Measurements from ENCODE around the gene MNAT1.

MNAT1 gene

GRCh38 chr14:60734465-60735242, at the start of gene MNAT1:
MNAT1 (plus strand) TSS chr14:60734761; CDS start chr14:60734863, 102 bp downstream.
- Histone ChIP-seq H3K4me3 (ENCODE audit: low read depth in 1 of 2, low read length in 2 of 2) (peak within 1 kb of the TSS; percentile 93 to 95), H3K36me3 (ENCODE audit: control insufficient read depth in 1 of 2, insufficient read depth in 2 of 2, low read length in 2 of 2) (no peaks in the 10 kb centered on the region), H3K27ac (ENCODE audit: low read length) (peak within 1 kb of the TSS; percentile 78), H3K27me3 (ENCODE audit: low read depth, low read length) (no peaks in the 10 kb centered on the region), H3K4me1 (ENCODE audit: control insufficient read depth in 1 of 2, insufficient read depth in 2 of 2, low read length in 2 of 2) (peaks cover 6 to 13% of the 10 kb centered on the region in 2 donors), H3K9me3 (ENCODE audit: control insufficient read depth in 1 of 2, low read length in 2 of 2) (no peaks in the 10 kb centered on the region)

- H3K4me3 ChIP-seq (ENCODE audit: low read depth in 1 of 2, low read length in 2 of 2), result no peak overlapping the region
- no peaks in the 10 kb centered on the region for H3K27me3 ChIP-seq (ENCODE audit: low read depth, low read length)
Measured at GRCh38 chr14:60686865-60687264, 47.7 kb upstream of the MNAT1 start.

GRCh38 chr14:60691383-60692113, 43.0 kb upstream of the MNAT1 start:
- H3K4me3 ChIP-seq (ENCODE audit: low read depth in 1 of 2, low read length in 2 of 2), result no peak overlapping the region
- H3K36me3 ChIP-seq (ENCODE audit: control insufficient read depth in 1 of 2, insufficient read depth in 2 of 2, low read length in 2 of 2), result no peaks in the 10 kb centered on the region
- no peaks in the 10 kb centered on the region for H3K9me3 ChIP-seq (ENCODE audit: control insufficient read depth in 1 of 2, low read length in 2 of 2)
- no peak overlapping the region for H3K27ac ChIP-seq (ENCODE audit: low read length)
- no peaks in the 10 kb centered on the region for H3K27me3 ChIP-seq (ENCODE audit: low read depth, low read length)
- no peaks in the 10 kb centered on the region for H3K4me1 ChIP-seq (ENCODE audit: control insufficient read depth in 1 of 2, insufficient read depth in 2 of 2, low read length in 2 of 2)

More at GRCh38 chr14:60686865-60687264, 47.7 kb upstream of the MNAT1 start:
- Histone ChIP-seq H3K27ac (ENCODE audit: low read length) (no peak overlapping the region), H3K36me3 (ENCODE audit: control insufficient read depth in 1 of 2, insufficient read depth in 2 of 2, low read length in 2 of 2) (no peaks in the 10 kb centered on the region), H3K9me3 (ENCODE audit: control insufficient read depth in 1 of 2, low read length in 2 of 2) (no peaks in the 10 kb centered on the region), H3K4me1 (ENCODE audit: control insufficient read depth in 1 of 2, insufficient read depth in 2 of 2, low read length in 2 of 2) (no peaks in the 10 kb centered on the region)

GRCh38 chr14:60695327-60695726, 39.2 kb upstream of the MNAT1 start:
- Histone ChIP-seq H3K4me1 (ENCODE audit: control insufficient read depth in 1 of 2, insufficient read depth in 2 of 2, low read length in 2 of 2) (no peaks in the 10 kb centered on the region), H3K27ac (ENCODE audit: low read length) (no peak overlapping the region)

GRCh38 chr14:60700598-60700997, 34.0 kb upstream of the MNAT1 start:
- no peaks in the 10 kb centered on the region for H3K36me3 ChIP-seq (ENCODE audit: control insufficient read depth in 1 of 2, insufficient read depth in 2 of 2, low read length in 2 of 2)
- no peak overlapping the region for H3K27ac ChIP-seq (ENCODE audit: low read length)
- H3K27me3 ChIP-seq (ENCODE audit: low read depth, low read length), result no peaks in the 10 kb centered on the region
- no peak overlapping the region for H3K4me3 ChIP-seq (ENCODE audit: low read depth in 1 of 2, low read length in 2 of 2)
- no peaks in the 10 kb centered on the region for H3K4me1 ChIP-seq (ENCODE audit: control insufficient read depth in 1 of 2, insufficient read depth in 2 of 2, low read length in 2 of 2)
- peaks cover 2 to 26% of the 10 kb centered on the region in 2 donors for H3K9me3 ChIP-seq (ENCODE audit: control insufficient read depth in 1 of 2, low read length in 2 of 2)

More at GRCh38 chr14:60695327-60695726, 39.2 kb upstream of the MNAT1 start:
- peaks cover 2 to 13% of the 10 kb centered on the region in 2 donors for H3K9me3 ChIP-seq (ENCODE audit: control insufficient read depth in 1 of 2, low read length in 2 of 2)
- H3K4me3 ChIP-seq (ENCODE audit: low read depth in 1 of 2, low read length in 2 of 2), result no peak overlapping the region
- H3K36me3 ChIP-seq (ENCODE audit: control insufficient read depth in 1 of 2, insufficient read depth in 2 of 2, low read length in 2 of 2), result no peaks in the 10 kb centered on the region
- no peaks in the 10 kb centered on the region for H3K27me3 ChIP-seq (ENCODE audit: low read depth, low read length)

- Histone ChIP-seq H3K4me3 (ENCODE audit: low read depth in 1 of 2, low read length in 2 of 2) (no peak overlapping the region), H3K9me3 (ENCODE audit: control insufficient read depth in 1 of 2, low read length in 2 of 2) (peaks cover 2 to 15% of the 10 kb centered on the region in 2 donors), H3K27me3 (ENCODE audit: low read depth, low read length) (no peaks in the 10 kb centered on the region), H3K27ac (ENCODE audit: low read length) (no peak overlapping the region), H3K4me1 (ENCODE audit: control insufficient read depth in 1 of 2, insufficient read depth in 2 of 2, low read length in 2 of 2) (no peaks in the 10 kb centered on the region), H3K36me3 (ENCODE audit: control insufficient read depth in 1 of 2, insufficient read depth in 2 of 2, low read length in 2 of 2) (no peaks in the 10 kb centered on the region)
Measured at GRCh38 chr14:60705100-60705499, 29.5 kb upstream of the MNAT1 start.

- H3K27me3 ChIP-seq (ENCODE audit: low read depth, low read length), result no peaks in the 10 kb centered on the region
Measured at GRCh38 chr14:60707858-60708257, 26.7 kb upstream of the MNAT1 start.

GRCh38 chr14:60710494-60710893, 24.1 kb upstream of the MNAT1 start:
- Histone ChIP-seq H3K27me3 (ENCODE audit: low read depth, low read length) (no peaks in the 10 kb centered on the region), H3K9me3 (ENCODE audit: control insufficient read depth in 1 of 2, low read length in 2 of 2) (no peaks in the 10 kb centered on the region)

More at GRCh38 chr14:60707858-60708257, 26.7 kb upstream of the MNAT1 start:
- Histone ChIP-seq H3K9me3 (ENCODE audit: control insufficient read depth in 1 of 2, low read length in 2 of 2) (no peaks in the 10 kb centered on the region), H3K36me3 (ENCODE audit: control insufficient read depth in 1 of 2, insufficient read depth in 2 of 2, low read length in 2 of 2) (no peaks in the 10 kb centered on the region), H3K4me1 (ENCODE audit: control insufficient read depth in 1 of 2, insufficient read depth in 2 of 2, low read length in 2 of 2) (no peaks in the 10 kb centered on the region), H3K4me3 (ENCODE audit: low read depth in 1 of 2, low read length in 2 of 2) (no peak overlapping the region), H3K27ac (ENCODE audit: low read length) (no peak overlapping the region)

GRCh38 chr14:60713513-60713912, 21.0 kb upstream of the MNAT1 start:
- no peaks in the 10 kb centered on the region for H3K27me3 ChIP-seq (ENCODE audit: low read depth, low read length)
- no peak overlapping the region for H3K4me3 ChIP-seq (ENCODE audit: low read depth in 1 of 2, low read length in 2 of 2)
- no peaks in the 10 kb centered on the region for H3K36me3 ChIP-seq (ENCODE audit: control insufficient read depth in 1 of 2, insufficient read depth in 2 of 2, low read length in 2 of 2)
- H3K27ac ChIP-seq (ENCODE audit: low read length), result no peak overlapping the region
- no peaks in the 10 kb centered on the region for H3K4me1 ChIP-seq (ENCODE audit: control insufficient read depth in 1 of 2, insufficient read depth in 2 of 2, low read length in 2 of 2)
- H3K9me3 ChIP-seq (ENCODE audit: control insufficient read depth in 1 of 2, low read length in 2 of 2), result no peaks in the 10 kb centered on the region

More at GRCh38 chr14:60710494-60710893, 24.1 kb upstream of the MNAT1 start:
- no peak overlapping the region for H3K4me3 ChIP-seq (ENCODE audit: low read depth in 1 of 2, low read length in 2 of 2)
- H3K27ac ChIP-seq (ENCODE audit: low read length), result no peak overlapping the region
- no peaks in the 10 kb centered on the region for H3K36me3 ChIP-seq (ENCODE audit: control insufficient read depth in 1 of 2, insufficient read depth in 2 of 2, low read length in 2 of 2)
- no peaks in the 10 kb centered on the region for H3K4me1 ChIP-seq (ENCODE audit: control insufficient read depth in 1 of 2, insufficient read depth in 2 of 2, low read length in 2 of 2)

- Histone ChIP-seq H3K4me3 (ENCODE audit: low read depth in 1 of 2, low read length in 2 of 2) (no peak overlapping the region), H3K36me3 (ENCODE audit: control insufficient read depth in 1 of 2, insufficient read depth in 2 of 2, low read length in 2 of 2) (no peaks in the 10 kb centered on the region), H3K4me1 (ENCODE audit: control insufficient read depth in 1 of 2, insufficient read depth in 2 of 2, low read length in 2 of 2) (peaks cover 0 to 18% of the 10 kb centered on the region in 2 donors), H3K27ac (ENCODE audit: low read length) (no peak overlapping the region), H3K9me3 (ENCODE audit: control insufficient read depth in 1 of 2, low read length in 2 of 2) (no peaks in the 10 kb centered on the region), H3K27me3 (ENCODE audit: low read depth, low read length) (peaks cover 11% of the 10 kb centered on the region)
Measured at GRCh38 chr14:60720391-60720790, 14.2 kb upstream of the MNAT1 start.

GRCh38 chr14:60720962-60721325, 13.6 kb upstream of the MNAT1 start:
- Histone ChIP-seq H3K27me3 (ENCODE audit: low read depth, low read length) (peaks cover 11% of the 10 kb centered on the region), H3K36me3 (ENCODE audit: control insufficient read depth in 1 of 2, insufficient read depth in 2 of 2, low read length in 2 of 2) (no peaks in the 10 kb centered on the region), H3K4me1 (ENCODE audit: control insufficient read depth in 1 of 2, insufficient read depth in 2 of 2, low read length in 2 of 2) (peaks cover 0 to 18% of the 10 kb centered on the region in 2 donors), H3K4me3 (ENCODE audit: low read depth in 1 of 2, low read length in 2 of 2) (peak overlapping the region in 1 of 2 donors; percentile 93), H3K9me3 (ENCODE audit: control insufficient read depth in 1 of 2, low read length in 2 of 2) (no peaks in the 10 kb centered on the region), H3K27ac (ENCODE audit: low read length) (no peak overlapping the region)

All from muscle layer of duodenum (tissue), 2 donors.